GM12878 (cell line): ENCODE measurements around the gene TNIP1. TPM values are rescaled to one million over a fixed set of nuclear protein-coding genes. Genes with fewer than 3 reads are reported as not detected.

Source experiments
- ATAC-seq: fragments of 200-7000 bp; cut with Tn5 transposase; 3 replicates; pipeline ENCODE4 v1.9.1; 2020; ENCODE audit warnings: mild to moderate bottlenecking, moderate library complexity
- BruUV-seq: library from RNA; stranded (reverse); fragments of 400-500 nt; replicated peaks from 2 replicates; lab custom pipeline; 2021; lab: Mats Ljungman, UMichigan
- CTCF ChIA-PET: fragments of 300-600 bp; sonication (Branson Sonifier 250); formaldehyde crosslinking; extraction: SDS; loops from one replicate; lab custom pipeline; 2021; ENCODE audit warnings: inconsistent platforms; lab: Yijun Ruan, JAX
- POLR2A ChIA-PET: fragments of 350-600 bp; formaldehyde crosslinking; extraction: SDS; loops from one replicate; lab custom pipeline; 2021; ENCODE audit warnings: inconsistent platforms; lab: Charles Lee
- RAD21 ChIA-PET: fragments of 300-600 bp; sonication (Branson Sonifier 250); formaldehyde crosslinking; loops from one replicate; lab custom pipeline; 2023; ENCODE audit warnings: antibody characterized with exemption; ENCODE audit not compliant: unreplicated experiment; lab: Charles Lee
- SMC1A ChIA-PET: fragments of 300-600 bp; sonication (Branson Sonifier 250); formaldehyde crosslinking; loops from one replicate; lab custom pipeline; 2023; ENCODE audit not compliant: unreplicated experiment, uncharacterized antibody; lab: Charles Lee
- DNase-seq: peaks from one replicate; pipeline ENCODE4 v3.0.0-alpha.2; 2011; ENCODE audit warnings: low read depth, low spot score
- FAIRE-seq: peaks from 3 replicates; lab custom pipeline; 2011; peaks lifted over from hg19 to GRCh38; lab: Jason Lieb, UNC
- H2AFZ ChIP-seq: 2 replicates; pipeline ENCODE4 v1.6.0; 2011; ENCODE audit warnings: low read depth, low read length, control low read depth; ENCODE audit not compliant: control insufficient read depth
- H3K27ac ChIP-seq: 2 replicates; pipeline ENCODE4 v1.5.1; 2011; ENCODE audit warnings: control low read depth; ENCODE audit not compliant: control insufficient read depth, insufficient read depth
- H3K27me3 ChIP-seq, 2 experiments: replicated peaks in 1 of 2; 2 replicates each; pipeline versions ENCODE4 v1.6.0 to v1.6.1; 2011; ENCODE audit warnings: low read length in 1 of 2; ENCODE audit not compliant: control insufficient read depth in 2 of 2, insufficient read depth in 2 of 2
- H3K36me3 ChIP-seq, 2 experiments: 2 replicates each; pipeline ENCODE4 v1.5.1; 2011; ENCODE audit warnings: low read length in 1 of 2; ENCODE audit not compliant: control insufficient read depth in 2 of 2, insufficient read depth in 2 of 2
- H3K4me1 ChIP-seq: 2 replicates; pipeline ENCODE4 v1.6.1; 2011; ENCODE audit warnings: mild to moderate bottlenecking, low read length, moderate library complexity, mixed read lengths; ENCODE audit not compliant: control insufficient read depth, insufficient read depth
- H3K4me2 ChIP-seq: 2 replicates; pipeline ENCODE4 v1.6.0; 2011; ENCODE audit warnings: control low read depth; ENCODE audit not compliant: control insufficient read depth, insufficient read depth
- H3K4me3 ChIP-seq: fragments of 200-600 bp; sonication (generic); 2 replicates; pipeline ENCODE4 v1.5.1; 2016
- H3K79me2 ChIP-seq: 2 replicates; pipeline ENCODE4 v1.6.0; 2011; ENCODE audit warnings: low read length; ENCODE audit not compliant: control insufficient read depth, insufficient read depth
- H3K9ac ChIP-seq: 2 replicates; pipeline ENCODE4 v1.8.0; 2011; ENCODE audit warnings: low read length, control low read depth, mixed read lengths; ENCODE audit not compliant: control insufficient read depth, insufficient read depth
- H3K9me3 ChIP-seq: replicated peaks from 3 replicates; pipeline ENCODE4 v1.5.1; 2011; ENCODE audit warnings: mild to moderate bottlenecking, low read length; ENCODE audit not compliant: control insufficient read depth, insufficient read depth
- H4K20me1 ChIP-seq: 2 replicates; pipeline ENCODE4 v1.6.0; 2011; ENCODE audit not compliant: control insufficient read depth, insufficient read depth
- CEBPB ChIP-seq, 2 experiments: fragments of 150-350 bp in 1 of 2; IDR thresholded peaks; 2 replicates each; pipeline ENCODE4 v1.6.1; 2012 to 2014; ENCODE audit warnings: low read depth in 2 of 2, low read length in 2 of 2, borderline replicate concordance in 1 of 2, inconsistent platforms in 1 of 2
- SMARCA5 ChIP-seq: fragments of 450-650 bp; IDR thresholded peaks from 2 replicates; pipeline ENCODE4 v1.6.1; 2017; ENCODE audit warnings: mild to moderate bottlenecking
- ZNF24 ChIP-seq: fragments of 450-650 bp; IDR thresholded peaks from 2 replicates; pipeline ENCODE4 v1.6.1; 2017; ENCODE audit warnings: antibody characterized with exemption, mild to moderate bottlenecking
- WGBS: methylation state at CpG from one replicate; pipeline ENCODE4 v1.1.6; 2016; ENCODE audit warnings: low lambda C conversion rate; ENCODE audit not compliant: insufficient replicate concordance, insufficient coverage; ENCODE audit errors: missing lambda C conversion rate; 5-methylcytosine and 5-hydroxymethylcytosine counted together
- in situ Hi-C: fragments of 300-500 bp; cut with MboI; formaldehyde crosslinking; loops from 9 replicates; pipeline ENCODE4 v1.14.3; 2018; ENCODE audit warnings: mixed read lengths
- intact Hi-C: fragments of 100-400 bp; cut with micrococcal nuclease; formaldehyde crosslinking; loops from one replicate; pipeline ENCODE4 v1.14.2; 2022; ENCODE audit not compliant: unreplicated experiment
- polyA plus RNA-seq, 11 experiments: library from polyadenylated mRNA; depleted of rRNA in 4 of 11; unstranded in 6 of 11; stranded (reverse) in 5 of 11; fragments of >200 nt; fragmentation: Nextera tagmentation in 4 of 11; fragmentation: Illumina TruSeq in 1 of 11; extraction: Ambion mirVana in 4 of 11; extraction: Trizol in 1 of 11; gene quantifications; 1 replicate in 1 of 11; 2 replicates in 10 of 11; pipeline versions ENCODE4 v1.2.1 to v1.2.3, GENCODE V29; 2011 to 2016; ENCODE audit warnings: inconsistent platforms in 2 of 11, missing spikeins in 2 of 11, low read depth in 1 of 11
- total RNA-seq, 4 experiments: library from RNA; depleted of rRNA in 3 of 4; stranded (reverse); fragments of >200 nt in 3 of 4; fragmentation: Illumina TruSeq in 1 of 4; extraction: Trizol in 1 of 4; gene quantifications; 2 replicates each; pipeline versions ENCODE4 v1.2.1 to v1.2.3, GENCODE V29; 2013 to 2021
- TF ChIP-seq, protein P1 (sequence below): IDR thresholded peaks from 2 replicates; pipeline ENCODE4 v1.6.1; 2012; ENCODE audit warnings: low read length, inconsistent platforms

The TNIP1 gene
- total and polyA plus RNA-seq, 10 of the 15 experiments (the other 5 are each of a cell fraction or from before 2014, with no cell fraction given) = 4.4 to 279 (median 150) TPM

GRCh38 chr5:151093476-151093889, 12.6 kb upstream of the TNIP1 start:
- no peak overlapping the region for H2AFZ ChIP-seq
- peak overlapping the region; percentile 53 for H3K4me3 ChIP-seq
- H3K9me3 ChIP-seq = no peaks in the 10 kb centered on the region
- FAIRE-seq (no peak), DNase-seq (no peak), ATAC-seq (peak; percentile 2; the same call in 2 of the 3 replicates)
- BruUV-seq = no TSS peak
- no peaks in the 10 kb centered on the region for H3K27me3 ChIP-seq
- H3K4me1 ChIP-seq = peaks cover 59% of the 10 kb centered on the region
- CTCF ChIA-PET = interaction anchor here (0.9 to 2.1 kb wide), 9 partner anchors 11 to 145 kb away, joined by 3 to 19 read pairs (median 3); partner anchors contain the start of gene TNIP1
- TF ChIP-seq CEBPB (IDR thresholded peaks at IDR 0.05; ENCODE audit: borderline replicate concordance in 1 of 2, low read depth in 2 of 2, low read length in 2 of 2) (peak in 1 of 2 experiments; percentile 58; a peak in 2 of 4 replicates), SMARCA5 (peak; percentile 9; the same call in 1 of the 2 replicates), ZNF24 (no peak)
- TF ChIP-seq, protein P1, sequence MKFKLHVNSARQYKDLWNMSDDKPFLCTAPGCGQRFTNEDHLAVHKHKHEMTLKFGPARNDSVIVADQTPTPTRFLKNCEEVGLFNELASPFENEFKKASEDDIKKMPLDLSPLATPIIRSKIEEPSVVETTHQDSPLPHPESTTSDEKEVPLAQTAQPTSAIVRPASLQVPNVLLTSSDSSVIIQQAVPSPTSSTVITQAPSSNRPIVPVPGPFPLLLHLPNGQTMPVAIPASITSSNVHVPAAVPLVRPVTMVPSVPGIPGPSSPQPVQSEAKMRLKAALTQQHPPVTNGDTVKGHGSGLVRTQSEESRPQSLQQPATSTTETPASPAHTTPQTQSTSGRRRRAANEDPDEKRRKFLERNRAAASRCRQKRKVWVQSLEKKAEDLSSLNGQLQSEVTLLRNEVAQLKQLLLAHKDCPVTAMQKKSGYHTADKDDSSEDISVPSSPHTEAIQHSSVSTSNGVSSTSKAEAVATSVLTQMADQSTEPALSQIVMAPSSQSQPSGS = no peak
- peak overlapping the region; percentile 87 for H3K4me2 ChIP-seq
- RAD21 ChIA-PET = interaction anchor here (0.8 to 1.8 kb wide), 6 partner anchors 11 to 72 kb away, joined by 3 to 21 read pairs (median 4); no protein-coding TSS in a partner anchor
- H4K20me1 ChIP-seq = no peaks in the 10 kb centered on the region
- WGBS = 31% methylated on average over 2 of the region's 2 CpGs
- in situ Hi-C loops = no loop called here
- intact Hi-C loops = no loop called here
- POLR2A ChIA-PET = interaction anchor here (0.5 to 8.2 kb wide), 17 partner anchors 13 to 681 kb away, joined by 3 to 222 read pairs (median 3); partner anchors contain the start of genes ANXA6, CD74, GM2A and TNIP1
- SMC1A ChIA-PET = interaction anchor here (0.8 to 2.0 kb wide), 13 partner anchors 9 to 122 kb away, joined by 3 to 20 read pairs (median 5); partner anchors contain the start of gene TNIP1
- peak overlapping the region; percentile 98 for H3K27ac ChIP-seq
- peaks cover 16% of the 10 kb centered on the region for H3K79me2 ChIP-seq
- H3K36me3 ChIP-seq = peaks cover 0 to 7% of the 10 kb centered on the region in 2 experiments; a peak in 2 of 4 replicates
- H3K9ac ChIP-seq = peak overlapping the region; percentile 69
